Activated CD4-positive, alpha-beta T cell treated with anti-CD3 and anti-CD28 coated beads, Interleukin-2, amount 50 U/mL, for 48 hours (primary cell): ENCODE data around the gene ECT2.
"Not testable (repeated sequence)": the region's sequence is repeated elsewhere in the genome, so short reads cannot be mapped to it uniquely, and the experiment has no call there.

Source experiments
- DNase-seq, 2 experiments: peaks; one replicate each; pipeline ENCODE4 v3.0.0-alpha.2; 2020

The ECT2 gene

DNA sequence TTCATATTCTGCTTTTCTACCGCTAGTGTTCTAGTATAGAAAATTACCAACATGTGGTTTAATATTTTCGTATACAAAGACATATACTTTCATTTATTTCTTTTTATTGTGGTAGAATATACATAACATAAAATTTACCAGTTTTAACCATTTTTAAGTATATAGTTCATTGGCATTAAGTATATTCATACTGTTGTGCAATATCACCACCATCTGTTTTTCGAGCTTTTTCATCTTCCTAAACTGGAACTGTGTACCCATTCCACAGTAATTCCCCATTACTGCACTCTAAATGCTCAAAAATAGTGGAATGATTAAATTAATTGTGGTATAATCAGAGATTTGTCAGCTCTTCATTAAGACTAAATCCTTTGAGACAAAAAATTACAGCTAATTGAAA, 62.9 kb downstream of the ECT2 start:
- DNase-seq, result no peak

DNA sequence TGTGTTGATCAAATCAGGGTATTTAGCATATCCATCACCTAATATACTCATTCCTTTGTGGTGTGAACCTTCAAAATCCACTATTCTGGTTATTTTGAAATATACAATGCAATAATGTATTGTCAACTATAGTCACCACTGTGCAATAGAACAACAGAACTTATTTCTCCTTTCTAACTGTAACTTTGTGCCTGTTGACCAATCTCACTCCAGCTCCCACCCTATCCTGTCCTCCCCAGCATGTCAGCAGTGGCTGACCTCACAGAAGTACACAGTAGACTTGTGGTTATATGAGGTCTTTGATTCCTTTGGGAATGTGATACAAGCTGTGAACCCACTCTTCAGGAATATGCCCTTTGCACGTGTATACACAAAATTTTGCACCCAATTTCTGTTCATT, 64.2 kb downstream of the ECT2 start:
- DNase-seq, result no peak

DNA sequence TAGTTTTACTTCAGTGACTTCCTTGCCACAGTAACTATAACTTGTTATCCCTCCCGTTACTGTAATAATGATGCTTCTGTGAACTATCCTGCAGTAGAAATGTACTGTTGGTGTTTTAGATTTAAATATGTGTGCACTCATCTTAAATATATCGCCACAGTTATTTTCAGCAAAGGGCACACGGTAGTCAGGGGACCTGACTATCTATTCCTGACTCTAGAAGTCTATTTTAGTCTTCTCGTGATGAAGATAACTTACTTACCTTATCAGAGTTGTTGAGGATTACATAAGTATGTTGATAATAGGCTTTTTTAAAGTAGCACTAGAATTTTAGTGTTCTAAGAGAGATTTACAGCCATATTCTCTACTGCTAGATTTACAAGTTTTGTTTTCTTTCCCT, 65.3 kb downstream of the ECT2 start:
- no peak for DNase-seq

DNA sequence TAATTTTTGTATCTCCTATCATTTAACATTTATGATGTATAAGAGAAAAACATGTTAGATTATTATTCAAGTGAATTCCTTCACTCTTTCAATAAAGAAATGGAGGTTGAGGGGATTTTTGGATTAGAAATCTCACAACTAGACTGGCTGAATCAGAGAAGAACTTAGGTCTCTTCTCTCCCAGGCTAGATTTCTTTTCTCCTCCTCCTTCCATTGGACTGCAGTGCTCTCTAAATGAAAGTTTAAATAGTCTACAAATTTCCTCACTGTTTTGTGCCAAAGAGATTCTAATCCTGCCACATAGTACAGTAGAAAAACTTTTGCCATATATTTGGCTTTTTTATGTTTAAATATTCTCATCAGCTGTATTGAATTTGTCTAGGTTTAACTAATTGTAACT, 65.8 kb downstream of the ECT2 start:
- no peak for DNase-seq

DNA sequence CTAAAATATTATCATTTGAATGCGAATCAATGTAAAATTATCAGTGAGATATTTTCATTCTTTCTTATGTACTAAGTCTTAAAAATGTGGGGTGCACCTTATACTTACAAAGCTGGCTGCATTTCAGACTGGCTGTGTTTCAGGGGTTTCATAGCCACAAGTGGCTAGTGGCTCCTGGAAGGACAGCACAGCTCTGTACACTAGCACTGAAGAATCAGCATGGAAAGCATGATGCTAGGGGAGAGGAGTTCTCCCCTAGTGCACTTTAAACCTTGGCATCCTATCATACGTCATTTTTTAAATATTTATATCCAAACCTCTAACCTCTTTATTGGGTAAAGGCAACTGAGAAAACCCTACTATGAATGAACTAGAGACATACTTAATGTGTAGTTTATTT, 66.4 kb downstream of the ECT2 start:
- no peak for DNase-seq

DNA sequence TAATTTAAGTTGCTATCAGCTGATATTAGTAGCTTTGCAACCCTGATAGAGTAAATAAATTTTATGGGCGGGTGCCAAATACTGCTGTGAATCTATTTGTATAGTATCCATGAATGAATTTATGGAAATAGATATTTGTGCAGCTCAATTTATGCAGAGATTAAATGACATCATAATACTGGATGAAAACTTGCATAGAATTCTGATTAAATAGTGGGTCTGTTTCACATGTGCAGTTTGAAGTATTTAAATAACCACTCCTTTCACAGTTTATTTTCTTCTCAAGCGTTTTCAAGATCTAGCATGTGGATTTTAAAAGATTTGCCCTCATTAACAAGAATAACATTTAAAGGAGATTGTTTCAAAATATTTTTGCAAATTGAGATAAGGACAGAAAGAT, 70.0 kb downstream of the ECT2 start:
- DNase-seq, result no peak

DNA sequence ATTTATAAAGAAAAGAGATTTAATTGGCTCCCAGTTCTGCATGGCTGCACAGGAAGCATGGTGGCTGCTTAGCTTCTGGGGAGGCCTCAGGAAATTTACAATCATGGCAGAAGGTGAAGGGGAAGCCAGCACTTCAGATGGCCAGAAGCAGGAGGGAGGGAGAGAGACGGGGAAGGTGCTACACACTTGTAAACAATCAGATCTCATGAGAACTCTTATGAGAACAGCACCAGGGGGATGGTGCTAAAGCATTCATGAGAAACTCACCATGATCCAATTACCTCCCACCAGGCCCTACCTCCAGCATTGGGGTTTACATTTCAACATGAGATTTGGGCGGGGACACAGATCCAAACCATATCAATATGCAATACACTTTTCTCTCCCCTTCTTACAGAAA, 73.7 kb downstream of the ECT2 start:
- DNase-seq, result no peak

DNA sequence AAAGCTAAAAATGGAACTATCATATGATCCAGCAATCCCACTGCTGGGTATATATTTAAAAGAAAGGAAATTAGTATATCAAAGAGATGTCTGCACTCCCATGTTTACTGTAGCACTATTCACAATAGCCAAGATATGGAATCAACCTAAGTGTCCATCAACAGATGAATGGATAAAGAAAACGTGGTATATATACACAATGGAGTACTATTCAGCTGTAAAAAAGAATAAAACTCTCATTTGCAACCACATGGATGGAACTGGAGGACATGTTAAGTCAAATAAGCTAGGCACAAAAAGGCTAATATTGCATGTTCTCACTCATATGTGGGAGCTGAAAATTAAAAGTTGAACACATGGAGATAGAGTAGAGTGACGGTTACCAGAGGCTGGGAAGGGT, 76.7 kb downstream of the ECT2 start:
- not testable (repeated sequence) for DNase-seq

DNA sequence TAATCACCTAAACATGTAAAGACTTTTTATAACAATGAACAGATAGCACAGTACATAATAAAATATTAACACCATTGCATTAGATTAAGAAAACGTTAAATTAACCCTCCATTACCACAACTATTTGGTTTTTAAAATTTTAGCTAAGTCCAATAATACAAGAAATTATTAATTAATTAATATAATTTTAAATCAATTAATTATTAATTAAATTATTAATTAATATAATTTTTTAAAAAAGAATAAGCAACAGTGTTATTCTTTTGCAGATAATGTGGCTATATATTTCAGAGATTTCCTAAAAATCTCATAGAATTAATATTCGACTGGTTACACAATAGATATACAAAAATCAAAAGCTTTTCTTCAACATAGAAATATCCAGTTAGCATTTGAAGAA, 82.5 kb downstream of the ECT2 start:
- no peak for DNase-seq

DNA sequence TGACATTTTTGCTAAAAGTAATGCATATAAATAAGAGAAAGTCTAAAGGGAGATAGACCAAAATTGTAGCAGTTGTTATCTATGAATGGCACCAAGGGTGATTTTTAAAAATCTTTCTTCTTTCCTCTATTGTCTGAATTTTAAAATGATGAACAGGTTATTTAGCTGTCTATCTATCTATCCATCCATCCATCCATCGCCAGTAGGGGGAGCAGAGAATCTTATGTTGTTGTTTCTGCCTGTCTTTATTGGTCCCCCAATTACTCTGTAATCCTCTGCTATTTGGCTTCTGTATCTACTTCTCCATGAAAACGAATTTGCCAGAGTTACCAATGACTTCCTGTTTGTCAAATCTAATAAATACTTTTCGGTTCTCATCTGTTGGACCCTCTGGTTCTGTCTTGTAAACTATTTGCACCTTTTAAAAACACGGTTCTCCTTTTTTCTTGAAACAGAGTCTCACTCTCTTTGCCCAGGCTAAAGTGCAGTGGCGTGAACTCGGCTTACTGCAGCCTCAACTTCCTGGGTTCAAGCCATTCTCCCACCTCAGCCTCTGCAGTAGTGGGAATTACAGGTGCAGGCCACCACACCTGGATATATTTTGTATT, 86.0 kb downstream of the ECT2 start:
- peak in 1 of 2 experiments; percentile 17 for DNase-seq

DNA sequence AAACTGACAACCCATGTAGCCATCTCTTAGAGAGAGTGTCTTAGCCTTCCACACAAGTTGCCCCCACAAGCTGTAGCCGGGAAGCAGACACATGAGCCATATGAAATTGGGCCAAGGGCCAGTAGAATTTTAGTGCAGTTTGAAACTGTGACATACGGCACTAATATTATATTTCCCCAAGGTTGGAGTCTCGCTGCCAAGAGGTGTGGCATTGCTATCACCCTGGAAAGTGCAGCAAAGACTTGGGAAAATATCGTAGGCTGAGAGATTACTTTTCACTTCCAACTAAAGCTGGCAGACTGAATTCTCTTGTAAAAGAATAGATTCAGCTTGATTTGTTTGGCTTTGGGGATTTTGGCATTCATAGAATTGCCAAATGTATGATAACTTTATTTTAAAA, 89.2 kb downstream of the ECT2 start:
- no peak for DNase-seq

DNA sequence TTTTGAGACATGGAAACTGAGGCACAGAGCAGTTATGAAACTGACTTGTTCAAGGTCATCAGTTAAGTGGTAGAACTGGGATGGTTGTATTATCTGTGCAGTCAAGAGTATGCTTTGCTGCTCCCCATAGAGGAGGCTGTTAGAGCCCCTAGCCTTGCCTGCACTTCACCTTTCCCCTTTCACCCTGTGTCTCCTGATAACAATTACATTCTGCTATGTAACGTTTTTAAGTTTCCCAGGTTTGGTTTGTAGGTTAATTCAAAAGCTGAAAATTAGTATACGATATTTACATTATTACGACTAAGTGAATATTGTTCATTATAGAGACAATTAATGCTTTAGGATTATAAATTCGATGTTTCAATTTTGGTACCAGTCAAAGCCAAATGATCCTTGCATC, 89.9 kb downstream of the ECT2 start:
- DNase-seq, result no peak

DNA sequence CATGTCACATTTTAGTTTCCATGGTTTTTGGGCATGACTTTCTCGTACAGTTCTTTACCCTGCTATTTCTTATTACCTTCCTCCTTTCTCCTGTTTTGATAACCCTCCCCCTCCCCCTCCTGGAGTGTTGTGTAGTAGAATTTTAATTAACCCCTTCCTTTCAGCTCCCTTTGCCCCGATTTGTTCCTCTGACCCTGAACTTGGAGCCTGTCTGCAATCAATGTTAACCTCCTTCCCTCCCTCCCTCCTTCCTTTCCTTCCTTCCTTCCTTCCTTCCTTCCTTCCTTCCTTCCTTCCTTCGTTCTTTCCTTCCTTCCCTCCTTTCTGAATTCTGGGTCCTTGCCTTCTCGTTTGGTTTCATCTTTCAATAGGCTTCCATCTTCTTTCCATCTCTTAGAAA, 90.4 kb downstream of the ECT2 start:
- no peak for DNase-seq

DNA sequence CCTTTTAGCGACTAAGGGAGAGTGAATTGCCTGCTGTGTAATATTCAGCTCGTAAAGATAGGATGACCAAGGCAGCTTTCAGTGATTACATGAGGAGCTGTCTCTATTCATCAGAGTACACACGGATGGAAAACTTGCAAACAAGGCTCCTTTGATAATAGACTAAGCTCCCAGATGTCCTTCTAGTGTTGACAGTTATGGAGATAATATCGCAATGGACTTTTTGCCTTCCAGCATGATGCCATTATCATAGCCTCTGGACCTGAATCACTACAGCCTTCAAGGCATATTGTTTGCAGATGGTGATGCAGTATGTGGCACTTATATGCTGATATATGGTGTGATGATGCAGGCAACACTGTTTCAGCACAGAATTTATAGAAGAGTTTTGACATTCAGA, 93.9 kb downstream of the ECT2 start:
- no peak for DNase-seq

DNA sequence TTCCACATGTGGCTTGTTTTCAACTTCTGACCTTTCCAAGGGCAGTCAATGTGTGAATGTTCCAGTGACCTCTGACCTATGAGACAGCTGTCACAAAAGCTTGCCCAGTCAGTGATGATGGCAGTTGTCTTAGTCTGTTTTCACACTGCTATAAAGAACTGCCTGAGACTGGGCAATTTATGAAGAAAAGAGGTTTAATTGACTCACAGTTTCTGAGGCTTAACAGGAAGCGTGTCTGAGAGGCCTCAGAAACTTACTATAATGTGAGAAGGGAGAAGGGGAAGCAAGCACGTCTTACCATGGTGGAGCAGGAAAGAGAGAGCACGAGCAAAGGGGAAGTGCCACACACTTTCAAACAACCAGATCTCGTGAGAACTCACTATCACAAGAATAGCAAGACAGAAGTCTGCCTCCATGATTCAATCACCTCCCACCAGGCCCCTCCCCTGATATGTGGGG, 95.6 kb downstream of the ECT2 start:
- no peak for DNase-seq

DNA sequence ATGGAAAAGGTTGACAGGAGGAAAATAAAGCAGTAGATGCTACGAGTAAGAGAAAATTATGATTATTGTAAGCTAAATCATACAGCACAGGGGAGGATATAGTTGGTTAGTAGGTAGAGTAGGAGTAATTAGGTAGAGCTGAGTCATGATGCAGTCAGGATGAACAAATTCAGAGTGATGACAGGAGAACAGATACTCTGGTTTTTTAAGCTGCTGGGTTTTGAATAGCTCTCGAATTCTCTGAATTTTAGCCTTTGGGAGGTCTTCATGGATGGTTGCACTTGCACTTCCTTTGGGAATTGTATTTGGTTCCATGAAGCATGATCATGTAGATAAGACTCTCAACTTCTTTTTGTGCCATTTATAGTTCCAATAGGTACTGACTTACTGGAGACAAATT, 96.2 kb downstream of the ECT2 start:
- DNase-seq, result no peak

DNA sequence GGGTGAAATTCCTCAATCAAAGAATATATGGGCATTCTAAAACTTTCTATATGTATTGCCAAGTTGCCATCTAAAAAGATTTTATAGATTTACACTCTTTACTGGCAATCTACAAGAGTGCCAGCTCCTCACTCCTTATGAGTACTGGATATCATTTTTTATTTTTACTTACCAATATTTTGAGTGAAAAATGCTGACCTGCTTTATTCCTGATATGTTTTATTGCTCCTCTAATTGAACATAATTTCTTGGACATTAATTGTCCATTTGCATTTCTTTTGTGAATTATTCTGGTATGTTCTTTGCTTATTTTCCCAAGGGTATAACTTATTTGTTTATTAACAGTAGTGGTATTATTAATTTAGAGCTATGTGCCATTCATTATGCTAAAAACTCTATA, 96.8 kb downstream of the ECT2 start:
- DNase-seq, result no peak

DNA sequence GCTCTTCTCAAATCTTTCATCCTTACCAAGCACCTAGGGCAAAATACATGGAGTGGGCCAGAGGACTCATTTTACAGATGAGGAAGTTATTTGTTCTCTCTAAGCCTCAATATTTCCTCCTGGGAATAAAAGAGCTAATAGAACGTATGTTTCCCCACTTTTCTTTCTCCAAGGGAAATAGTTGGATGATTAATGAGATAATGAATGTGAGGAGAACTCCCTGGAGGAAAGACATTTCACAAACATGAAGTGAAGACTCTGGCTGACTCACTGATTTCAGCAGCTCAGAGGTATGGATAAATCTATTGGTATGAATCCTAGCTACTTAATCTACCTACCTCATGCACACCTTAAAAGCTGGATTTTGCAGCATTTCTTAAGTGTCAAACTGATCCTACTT, 98.4 kb downstream of the ECT2 start:
- no peak for DNase-seq

DNA sequence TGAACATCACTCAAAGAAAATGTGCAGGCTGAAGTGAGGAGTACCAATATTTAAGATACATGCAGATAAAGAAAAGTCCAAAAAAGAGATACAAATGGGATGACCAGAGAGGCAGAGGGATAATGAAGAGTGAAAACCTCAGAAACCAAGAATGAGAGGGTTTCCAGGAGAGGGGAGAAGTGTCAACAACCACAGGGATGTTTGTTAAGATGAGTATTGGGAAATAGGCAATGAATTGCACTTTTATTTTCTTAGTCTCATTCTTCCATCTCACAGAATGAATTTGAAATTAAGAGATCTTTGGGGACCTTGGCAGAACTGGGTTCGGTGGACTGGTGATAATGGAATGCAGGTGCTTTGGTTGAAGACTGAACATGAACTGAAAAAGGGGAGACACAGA, 102.5 kb downstream of the ECT2 start:
- DNase-seq, result no peak

DNA sequence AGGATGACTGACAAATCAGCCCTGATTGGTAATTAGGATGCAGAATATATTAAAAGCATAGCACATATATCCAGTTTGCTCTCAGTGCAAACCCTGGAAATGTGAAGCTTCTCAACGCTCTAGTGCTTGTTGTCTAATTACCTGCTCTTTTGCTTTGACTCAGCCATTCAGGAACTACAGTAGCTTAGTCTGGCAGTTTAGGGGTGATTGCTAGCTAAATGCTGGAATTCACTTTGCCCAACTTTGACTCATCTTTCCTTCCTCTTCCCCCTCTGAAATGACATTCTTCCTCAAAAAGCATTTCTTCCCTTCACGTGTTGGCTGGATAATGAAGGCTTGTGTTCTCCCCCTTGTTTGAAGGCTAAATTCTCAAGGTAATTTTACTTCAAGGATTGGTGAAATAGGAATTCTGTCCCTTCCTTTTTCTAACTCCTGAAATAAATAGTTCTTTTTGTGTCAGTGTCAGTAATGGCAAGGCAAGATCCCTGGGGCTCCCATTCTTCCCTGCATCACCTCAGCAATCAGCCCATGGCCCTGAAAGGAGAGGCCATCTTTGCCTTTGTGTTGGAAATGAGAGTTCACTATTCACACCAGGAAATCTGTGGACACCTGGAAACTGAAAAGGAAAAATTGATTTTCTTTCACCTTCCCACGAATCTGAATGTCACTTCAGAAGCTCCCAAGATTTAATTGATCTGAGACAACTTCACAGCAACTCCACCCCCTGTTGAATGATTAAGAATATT, 103.6 kb downstream of the ECT2 start:
- no peak for DNase-seq

DNA sequence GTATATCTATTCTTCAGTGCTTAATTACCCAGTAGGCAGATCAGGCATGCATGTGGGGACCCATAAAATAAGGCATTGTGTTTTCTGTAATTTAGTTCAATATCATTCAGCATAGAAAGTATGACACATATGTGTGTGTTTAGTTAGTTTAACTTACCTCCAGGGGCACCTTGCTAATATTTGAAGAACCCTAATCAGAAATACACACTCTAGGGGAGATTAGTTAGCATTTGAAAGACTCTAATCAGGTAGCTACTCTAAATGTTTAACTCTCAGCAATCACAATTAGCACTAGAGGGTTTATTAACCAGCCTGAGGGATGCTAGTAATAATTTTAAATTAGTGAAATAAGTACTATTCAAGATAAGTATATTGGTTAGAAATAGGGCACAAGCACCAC, 104.5 kb downstream of the ECT2 start:
- DNase-seq, result no peak

DNA sequence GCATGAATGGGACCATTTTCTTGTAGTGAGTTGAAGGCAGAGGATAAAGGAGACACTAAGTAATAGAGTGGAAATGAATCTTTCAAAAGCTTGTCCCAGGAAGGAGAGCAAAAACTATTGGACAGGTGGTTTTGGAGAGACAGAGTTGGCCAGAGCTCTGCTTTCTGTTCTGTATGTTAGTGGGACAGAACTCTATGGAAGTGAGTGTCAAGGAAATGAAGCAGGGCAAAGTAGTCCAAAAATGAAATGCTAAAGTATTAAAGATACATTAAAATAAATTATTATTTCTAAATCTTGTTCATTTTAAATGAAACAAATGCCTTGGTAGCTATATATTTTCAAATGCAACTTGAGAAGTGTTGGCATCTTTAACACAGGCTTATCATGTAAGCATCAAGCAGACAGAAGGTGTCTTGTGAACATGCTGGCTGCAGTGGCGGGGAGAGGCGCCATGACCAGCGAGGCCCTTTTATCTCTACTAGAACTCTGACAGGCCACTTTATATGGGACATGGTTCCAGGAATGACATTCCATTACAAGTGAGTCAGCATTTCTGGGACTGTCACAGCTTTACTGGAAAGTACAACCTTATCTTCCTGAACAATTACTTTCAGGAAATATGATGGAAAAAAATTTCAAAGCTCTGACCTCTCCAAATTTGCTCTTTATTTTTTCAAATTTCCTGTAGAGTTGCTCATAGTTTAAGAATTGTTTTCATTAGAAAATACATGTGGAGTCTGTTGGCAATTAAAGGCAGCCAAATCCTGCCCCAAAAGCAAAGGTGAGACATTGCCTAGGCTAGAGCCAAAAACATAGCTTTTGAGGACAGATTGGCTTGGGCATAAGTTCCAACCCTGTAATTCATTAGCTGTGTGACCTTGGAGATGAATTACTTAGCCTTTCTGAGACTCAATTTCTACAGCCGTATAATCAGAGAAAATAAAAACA, 106.5 kb downstream of the ECT2 start:
- DNase-seq, result no peak

DNA sequence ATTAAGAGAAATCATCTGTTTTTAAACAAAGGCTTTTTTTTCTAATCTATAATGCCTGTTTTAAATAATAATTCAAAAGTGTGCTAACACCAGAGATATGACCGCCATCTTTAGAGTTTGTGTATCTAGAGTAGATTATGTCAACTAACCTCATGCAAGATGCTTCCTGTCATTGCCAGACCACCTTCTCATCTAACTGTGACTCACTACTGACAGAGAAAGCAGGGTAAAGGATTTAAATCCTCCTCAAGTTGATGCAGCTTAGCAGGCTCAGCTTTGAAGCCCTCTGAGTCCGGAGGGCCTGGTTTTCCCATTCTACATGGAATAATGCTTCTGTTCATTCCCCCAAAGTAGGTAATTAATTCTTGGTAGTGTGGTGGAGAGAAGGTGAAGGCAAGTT, 108.5 kb downstream of the ECT2 start:
- no peak for DNase-seq
